ENCODE measurements around the gene CREB3L2. TPM values are rescaled to one million over a fixed set of nuclear protein-coding genes. Genes with fewer than 3 reads are reported as not detected.
A peak's percentile ranks its signal among the peaks of the same experiment; 100 is the strongest.

CREB3L2 gene
- total and polyA plus RNA-seq, 2 donors = 20.7 to 31.5 TPM

DNA sequence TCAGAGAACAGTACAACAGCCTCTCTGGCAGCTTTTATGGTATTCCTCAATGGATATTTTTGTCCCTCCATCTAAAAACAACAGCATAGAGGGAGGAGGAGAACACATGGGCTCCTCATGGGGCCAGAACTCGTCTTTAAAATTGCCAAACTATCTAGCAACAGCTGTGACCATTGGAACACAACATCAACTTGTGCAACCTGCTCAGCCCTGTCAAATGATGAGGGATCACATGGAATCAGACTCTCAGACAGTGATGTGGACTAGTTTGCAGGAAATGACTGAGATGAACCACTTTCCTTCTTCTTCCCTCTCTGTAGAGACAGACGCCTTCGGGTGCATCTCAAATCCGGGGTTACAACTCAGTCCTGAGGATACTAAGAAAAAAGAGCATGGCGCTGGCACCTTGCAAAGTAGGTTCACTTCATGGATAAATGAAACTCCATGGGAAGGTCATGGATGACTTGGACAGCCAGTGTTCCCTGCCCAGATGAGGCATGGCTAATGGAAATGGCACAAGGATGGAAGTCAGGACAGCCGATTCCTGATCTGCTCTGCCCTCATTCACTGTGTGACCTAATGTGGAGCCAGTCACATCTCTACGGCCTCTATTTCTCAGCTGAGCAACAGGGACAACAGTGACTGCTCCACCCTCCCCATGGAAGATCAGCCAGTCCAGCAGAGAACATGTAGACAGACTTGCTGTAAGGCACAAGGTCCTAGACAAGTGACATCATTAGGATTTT lies 130.5 kb downstream of the CREB3L2 start:
- no peaks in the 10 kb centered on the region for H3K4me1 ChIP-seq (ENCODE audit: insufficient read depth)
- no peak for DNase-seq (ENCODE audit: extremely low spot score)

DNA sequence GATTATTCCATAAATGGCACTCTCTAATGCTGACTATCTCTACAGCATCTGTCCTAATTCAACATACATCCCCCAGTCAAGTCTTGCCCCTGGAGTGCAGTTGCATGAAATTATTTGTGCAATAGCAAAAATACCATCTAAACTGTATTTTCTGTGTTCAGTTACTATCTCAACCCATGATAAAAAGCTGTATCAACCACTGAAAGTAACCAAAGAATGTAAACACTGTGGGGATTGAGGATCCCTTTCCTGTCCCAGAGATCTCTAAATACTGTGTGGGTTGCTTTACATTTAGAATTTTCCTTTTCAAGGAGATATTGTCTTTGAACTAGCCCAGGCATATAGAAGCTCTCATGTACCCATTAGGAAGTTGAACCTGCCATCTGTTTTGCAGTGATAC lies 131.2 kb downstream of the CREB3L2 start:
- no peak for DNase-seq (ENCODE audit: extremely low spot score)
- Histone ChIP-seq H3K27ac (ENCODE audit: low read depth) (no peak overlapping the region), H3K4me1 (ENCODE audit: insufficient read depth) (no peaks in the 10 kb centered on the region), H3K36me3 (ENCODE audit: insufficient read depth) (peaks cover 2% of the 10 kb centered on the region), H3K4me3 (ENCODE audit: low read depth, low read length) (no peak overlapping the region)

More for the DNA sequence above, 130.5 kb downstream of the CREB3L2 start:
- Histone ChIP-seq H3K36me3 (ENCODE audit: insufficient read depth) (peaks cover 2% of the 10 kb centered on the region), H3K4me3 (ENCODE audit: low read depth, low read length) (no peak overlapping the region), H3K27ac (ENCODE audit: low read depth) (no peak overlapping the region)
- WGBS = 86% methylated on average over 7 of the region's 7 CpGs

DNA sequence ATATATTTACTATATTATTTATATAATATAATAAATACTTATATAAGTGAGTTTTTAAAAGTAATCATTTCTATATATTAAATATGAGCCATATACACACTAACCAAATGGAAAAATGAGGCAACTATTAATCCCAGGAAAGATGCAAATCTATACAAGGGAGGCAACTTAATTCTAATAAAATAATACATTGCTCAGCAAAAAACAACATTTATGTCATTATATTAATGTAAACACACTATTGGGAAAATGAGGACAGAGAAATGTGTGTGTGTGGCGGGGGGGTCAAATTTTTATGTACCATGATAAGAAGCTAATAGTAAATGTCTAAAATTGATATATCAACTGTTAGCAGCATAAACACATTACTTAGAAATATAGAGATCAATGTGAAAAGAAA lies 131.8 kb downstream of the CREB3L2 start:
- Histone ChIP-seq H3K36me3 (ENCODE audit: insufficient read depth) (peaks cover 2% of the 10 kb centered on the region), H3K4me3 (ENCODE audit: low read depth, low read length) (no peak overlapping the region), H3K4me1 (ENCODE audit: insufficient read depth) (no peaks in the 10 kb centered on the region), H3K27ac (ENCODE audit: low read depth) (no peak overlapping the region)
- no peak for DNase-seq (ENCODE audit: extremely low spot score)
- 99% methylated on average over 1 of the region's 1 CpG for WGBS

DNA sequence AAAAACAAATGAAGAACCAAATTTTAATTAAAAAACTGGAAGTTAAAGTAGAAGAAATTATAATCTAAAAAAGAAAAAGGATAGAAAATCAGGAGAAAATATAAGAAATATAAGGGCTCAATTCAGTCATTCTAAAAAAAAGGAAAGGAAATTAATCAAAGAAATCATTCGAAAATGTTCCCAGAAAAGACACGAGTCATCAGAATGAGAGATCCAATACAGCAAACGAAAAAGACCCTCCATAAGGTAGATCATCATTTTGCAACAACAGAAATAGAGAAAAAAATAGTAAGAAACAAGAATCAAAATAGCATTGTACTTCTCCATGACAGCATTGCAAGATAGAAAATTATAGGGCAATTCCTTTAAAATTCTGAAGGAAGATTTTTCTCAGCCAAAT lies 132.6 kb downstream of the CREB3L2 start:
- H3K27ac ChIP-seq (ENCODE audit: low read depth) = no peak overlapping the region
- H3K36me3 ChIP-seq (ENCODE audit: insufficient read depth) = peaks cover 2% of the 10 kb centered on the region
- no peaks in the 10 kb centered on the region for H3K4me1 ChIP-seq (ENCODE audit: insufficient read depth)
- no peak for DNase-seq (ENCODE audit: extremely low spot score)
- WGBS = 92% methylated on average over 3 of the region's 3 CpGs
- H3K4me3 ChIP-seq (ENCODE audit: low read depth, low read length) = no peak overlapping the region

DNA sequence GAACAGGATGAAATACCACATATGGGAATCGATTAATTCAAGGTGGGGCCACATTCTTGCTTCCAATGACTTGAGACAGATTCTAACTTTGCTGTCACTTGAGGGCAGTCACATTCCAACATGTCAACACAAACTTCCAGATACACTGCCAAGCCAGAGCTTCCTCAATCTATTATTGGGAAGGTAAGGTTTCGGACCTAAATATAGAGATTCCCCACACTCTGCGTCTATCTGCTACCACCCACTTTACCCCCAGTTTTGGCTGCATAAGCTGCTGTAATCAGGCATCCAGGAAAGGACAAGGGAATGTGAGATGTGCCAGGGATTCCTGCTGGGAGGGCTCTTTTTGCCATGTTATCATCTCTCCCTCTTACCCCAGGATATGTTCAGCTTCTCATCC lies 134.6 kb downstream of the CREB3L2 start:
- H3K27ac ChIP-seq (ENCODE audit: low read depth) = no peak overlapping the region
- no peak for DNase-seq (ENCODE audit: extremely low spot score)
- no peak overlapping the region for H3K4me3 ChIP-seq (ENCODE audit: low read depth, low read length)
- 87% methylated on average over 3 of the region's 3 CpGs for WGBS
- H3K4me1 ChIP-seq (ENCODE audit: insufficient read depth) = no peaks in the 10 kb centered on the region
- peaks cover 2% of the 10 kb centered on the region for H3K36me3 ChIP-seq (ENCODE audit: insufficient read depth)

DNA sequence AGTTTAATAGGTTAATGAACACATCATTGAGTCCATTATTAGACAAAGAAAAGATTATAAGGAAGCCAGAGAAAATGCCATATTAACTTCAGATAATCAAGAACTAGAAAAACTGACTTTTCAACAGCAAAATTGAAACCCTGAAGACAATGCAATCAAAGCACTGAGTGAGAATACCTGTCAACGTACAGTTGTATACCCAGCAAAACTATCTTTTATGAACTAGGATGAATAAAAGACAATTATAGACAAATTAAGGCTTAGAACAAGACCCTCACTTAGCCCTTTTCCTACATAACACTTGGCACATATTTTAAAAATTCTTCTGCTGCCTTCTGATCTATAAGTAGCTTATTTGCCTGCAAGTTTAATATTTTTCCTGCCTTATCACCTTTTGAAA lies 136.1 kb downstream of the CREB3L2 start:
- Histone ChIP-seq H3K4me1 (ENCODE audit: insufficient read depth) (no peaks in the 10 kb centered on the region), H3K36me3 (ENCODE audit: insufficient read depth) (peaks cover 2% of the 10 kb centered on the region), H3K27ac (ENCODE audit: low read depth) (peak overlapping the region; percentile 10), H3K4me3 (ENCODE audit: low read depth, low read length) (no peak overlapping the region)
- DNase-seq (ENCODE audit: extremely low spot score) = no peak
- WGBS = 97% methylated on average over 1 of the region's 1 CpG

DNA sequence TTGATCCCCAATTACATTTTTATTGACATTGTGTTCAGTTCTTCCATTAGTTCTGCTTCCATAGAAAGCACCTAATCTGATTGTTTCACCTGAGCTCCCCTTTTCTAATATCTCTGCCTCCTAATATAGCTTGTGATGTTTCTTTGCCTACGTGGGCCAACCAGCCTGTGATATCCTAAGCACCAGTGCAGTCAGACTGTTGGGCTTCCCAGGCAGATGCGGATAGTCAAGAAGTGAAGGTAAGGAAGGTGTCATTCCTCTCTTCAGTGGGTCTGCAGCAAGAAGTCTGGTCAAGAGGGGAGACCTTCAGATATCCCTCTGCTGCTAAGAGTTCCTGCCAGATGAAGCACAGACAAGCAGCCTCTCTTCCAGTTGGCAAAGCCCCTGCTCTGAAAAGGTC lies 138.9 kb downstream of the CREB3L2 start:
- H3K27ac ChIP-seq (ENCODE audit: low read depth) = no peak overlapping the region
- no peaks in the 10 kb centered on the region for H3K36me3 ChIP-seq (ENCODE audit: insufficient read depth)
- 87% methylated on average over 2 of the region's 2 CpGs for WGBS

DNA sequence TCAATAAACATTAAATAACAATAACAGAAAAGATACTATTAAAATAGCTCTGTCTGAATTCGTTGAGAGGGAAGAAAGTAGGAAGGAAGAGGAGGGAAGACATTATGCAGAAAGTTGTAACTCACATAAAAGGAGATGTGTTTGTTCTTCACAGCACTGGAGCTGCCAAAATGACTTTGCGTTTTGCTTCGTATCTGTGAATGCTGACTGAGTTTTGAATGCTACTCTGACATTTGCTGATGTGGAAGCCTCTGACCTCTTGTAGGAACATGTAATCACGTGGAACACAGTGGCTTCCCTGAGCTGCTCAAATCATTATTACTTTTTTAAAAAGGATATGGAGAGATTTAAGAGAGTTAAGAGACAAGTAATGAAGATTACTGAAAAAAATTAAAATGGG lies 139.5 kb downstream of the CREB3L2 start:
- no peaks in the 10 kb centered on the region for H3K36me3 ChIP-seq (ENCODE audit: insufficient read depth)
- no peak overlapping the region for H3K4me3 ChIP-seq (ENCODE audit: low read depth, low read length)
- no peak for DNase-seq (ENCODE audit: extremely low spot score)
- WGBS = 35% methylated on average over 4 of the region's 4 CpGs
- no peak overlapping the region for H3K27ac ChIP-seq (ENCODE audit: low read depth)
- H3K4me1 ChIP-seq (ENCODE audit: insufficient read depth) = no peaks in the 10 kb centered on the region

More for the DNA sequence above, 138.9 kb downstream of the CREB3L2 start:
- no peak for DNase-seq (ENCODE audit: extremely low spot score)
- H3K4me3 ChIP-seq (ENCODE audit: low read depth, low read length) = no peak overlapping the region
- H3K4me1 ChIP-seq (ENCODE audit: insufficient read depth) = no peaks in the 10 kb centered on the region

DNA sequence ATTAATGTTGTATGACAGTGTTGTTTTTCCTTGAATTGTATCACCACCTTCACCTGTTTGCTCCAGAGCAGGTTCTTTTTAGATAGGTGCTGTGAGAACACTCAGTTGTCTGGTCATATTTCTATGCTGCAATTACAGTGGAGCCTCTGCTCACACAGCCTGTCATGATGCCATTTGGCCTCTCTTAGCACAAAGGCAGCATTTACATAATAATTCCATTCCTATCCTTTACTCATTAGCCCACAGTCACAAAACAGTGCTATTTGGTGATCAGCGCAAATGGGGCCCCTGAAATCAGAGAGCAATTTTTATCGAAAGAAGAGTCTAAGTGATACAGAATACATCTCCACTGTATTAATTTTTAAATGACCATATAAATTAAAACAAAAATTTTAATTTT lies 141.3 kb downstream of the CREB3L2 start:
- Histone ChIP-seq H3K36me3 (ENCODE audit: insufficient read depth) (no peaks in the 10 kb centered on the region), H3K4me1 (ENCODE audit: insufficient read depth) (no peaks in the 10 kb centered on the region), H3K4me3 (ENCODE audit: low read depth, low read length) (no peak overlapping the region), H3K27ac (ENCODE audit: low read depth) (no peak overlapping the region)
- 96% methylated on average over 2 of the region's 2 CpGs for WGBS
- DNase-seq (ENCODE audit: extremely low spot score) = no peak

DNA sequence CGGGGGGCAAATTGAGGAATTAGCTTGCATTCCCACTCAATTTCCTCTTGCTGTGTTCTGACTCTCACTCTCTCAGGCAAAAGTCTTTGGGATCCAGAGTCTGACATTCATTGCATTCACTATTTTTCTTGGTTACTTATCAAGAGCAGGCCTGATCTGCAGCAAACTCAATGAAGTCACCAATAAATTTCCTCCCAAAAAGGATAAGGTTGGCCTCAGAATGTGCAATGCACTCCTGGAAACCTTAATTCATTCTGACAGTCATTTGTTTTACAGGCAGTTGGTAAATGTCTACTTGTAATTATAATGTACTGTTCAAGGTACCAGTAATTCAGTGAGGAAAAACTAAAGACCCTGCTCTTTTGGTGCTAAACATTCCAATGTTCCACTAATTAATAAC lies 148.8 kb downstream of the CREB3L2 start:
- H3K4me3 ChIP-seq (ENCODE audit: low read depth, low read length) = no peak overlapping the region
- WGBS = 99% methylated on average over 1 of the region's 1 CpG
- no peaks in the 10 kb centered on the region for H3K36me3 ChIP-seq (ENCODE audit: insufficient read depth)
- no peak for DNase-seq (ENCODE audit: extremely low spot score)
- H3K27ac ChIP-seq (ENCODE audit: low read depth) = no peak overlapping the region
- H3K4me1 ChIP-seq (ENCODE audit: insufficient read depth) = no peaks in the 10 kb centered on the region

DNA sequence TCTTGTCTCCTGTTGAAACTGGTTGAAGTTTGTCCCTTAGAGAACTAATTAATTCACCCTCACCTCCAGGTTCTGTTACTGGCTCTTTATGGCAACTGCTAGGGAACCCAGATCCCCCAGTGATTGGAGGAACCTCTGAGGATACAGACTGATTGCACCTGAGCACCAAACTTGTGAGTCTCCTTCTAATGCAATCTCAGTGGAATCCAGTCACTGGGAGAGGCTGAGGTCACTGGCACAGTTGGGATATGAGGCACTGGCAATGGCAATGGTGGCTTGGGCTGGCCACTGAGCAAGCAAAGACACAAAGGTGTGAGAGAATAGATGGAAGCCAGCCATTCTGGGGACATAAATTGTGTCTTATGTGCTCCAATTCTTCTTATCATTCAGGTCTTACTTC lies 149.8 kb downstream of the CREB3L2 start:
- no peak for DNase-seq (ENCODE audit: extremely low spot score)
- H3K4me1 ChIP-seq (ENCODE audit: insufficient read depth) = no peaks in the 10 kb centered on the region
- no peaks in the 10 kb centered on the region for H3K36me3 ChIP-seq (ENCODE audit: insufficient read depth)
- H3K4me3 ChIP-seq (ENCODE audit: low read depth, low read length) = no peak overlapping the region
- no peak overlapping the region for H3K27ac ChIP-seq (ENCODE audit: low read depth)

DNA sequence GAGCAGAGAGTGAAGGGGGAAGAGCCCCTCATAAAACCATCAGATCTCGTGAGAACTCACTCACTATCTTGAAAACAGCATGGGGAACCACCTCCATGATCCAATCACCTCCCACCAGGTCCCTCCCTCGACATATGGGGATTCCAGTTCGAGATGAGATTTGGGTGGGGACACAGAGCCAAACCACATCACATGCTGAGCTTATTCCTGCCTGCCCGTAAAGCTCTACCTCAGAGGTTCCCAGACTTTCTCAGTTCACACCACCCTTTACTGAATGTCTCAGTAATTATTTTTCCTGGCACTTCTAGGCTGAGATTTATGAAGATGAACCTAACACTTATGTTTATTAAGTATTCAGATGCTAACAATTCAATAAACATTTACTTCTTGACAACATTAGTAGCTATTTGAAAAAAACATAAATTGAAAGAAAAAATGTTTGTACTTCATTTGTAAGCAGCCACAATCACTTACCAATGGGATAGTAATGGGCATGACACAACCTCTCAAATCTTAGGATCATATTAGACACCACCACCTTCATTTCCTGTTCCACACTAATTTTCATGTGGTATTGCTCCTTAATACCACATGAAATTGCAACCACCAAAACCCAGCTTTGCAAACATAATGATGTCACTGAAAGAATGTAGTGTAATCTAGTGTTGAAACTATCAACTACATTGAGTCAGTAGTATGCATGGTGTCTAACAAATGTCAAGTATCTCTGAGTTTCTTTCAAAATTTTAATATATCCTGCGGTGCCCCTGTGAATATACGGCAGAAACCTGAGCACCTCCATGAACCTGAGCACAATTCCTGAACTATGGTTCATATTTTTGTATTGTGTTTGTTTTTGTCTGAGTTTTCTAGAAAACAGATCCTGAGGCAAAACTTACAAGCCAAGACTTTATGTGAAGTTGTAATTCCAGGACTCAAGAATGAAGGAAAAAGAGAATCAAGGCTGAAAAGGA lies 150.6 kb downstream of the CREB3L2 start:
- no peaks in the 10 kb centered on the region for H3K36me3 ChIP-seq (ENCODE audit: insufficient read depth)
- 83% methylated on average over 6 of the region's 6 CpGs for WGBS
- no peak overlapping the region for H3K27ac ChIP-seq (ENCODE audit: low read depth)
- H3K4me1 ChIP-seq (ENCODE audit: insufficient read depth) = no peaks in the 10 kb centered on the region
- no peak for DNase-seq (ENCODE audit: extremely low spot score)
- H3K4me3 ChIP-seq (ENCODE audit: low read depth, low read length) = no peak overlapping the region

DNA sequence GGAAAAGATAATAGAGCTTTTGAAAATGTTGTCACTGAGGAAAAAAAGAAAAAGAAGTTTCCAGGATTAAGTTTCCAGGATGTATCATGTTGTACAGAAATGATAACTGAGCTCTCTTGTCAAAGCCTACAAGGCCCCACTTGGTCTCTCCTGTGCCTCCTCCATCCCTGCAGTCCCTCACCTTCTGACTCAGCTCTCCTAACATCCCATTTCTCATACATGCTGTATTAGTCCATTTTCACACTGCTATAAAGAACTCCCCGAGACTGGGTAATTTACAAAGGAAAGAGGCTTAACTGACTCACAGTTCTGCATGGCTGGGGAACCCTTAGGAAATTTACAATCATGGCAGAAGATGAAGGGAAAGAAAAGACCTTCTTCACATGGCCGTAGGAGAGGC lies 151.3 kb downstream of the CREB3L2 start:
- H3K27ac ChIP-seq (ENCODE audit: low read depth) = no peak overlapping the region
- WGBS = 79% methylated on average over 2 of the region's 2 CpGs
- DNase-seq (ENCODE audit: extremely low spot score) = no peak

DNA sequence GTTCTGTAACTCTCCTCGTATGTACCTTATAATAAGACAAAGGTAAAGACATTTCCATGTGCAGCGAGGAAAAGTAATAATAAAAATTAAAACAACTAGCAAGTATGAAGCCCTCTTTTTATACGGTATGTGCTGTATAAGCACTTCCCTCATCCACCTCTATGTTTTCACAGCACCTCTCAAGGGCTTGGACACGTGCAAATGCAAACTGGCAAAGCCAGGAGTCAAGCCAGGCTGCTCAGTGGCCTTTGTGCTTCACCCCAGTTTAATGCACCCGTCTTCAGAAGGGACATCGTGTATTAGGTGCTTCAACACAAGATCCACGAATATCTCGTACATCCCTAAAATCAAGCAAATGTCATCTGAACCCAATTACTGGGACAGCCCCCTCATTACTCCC lies 153.8 kb downstream of the CREB3L2 start:
- Histone ChIP-seq H3K36me3 (ENCODE audit: insufficient read depth) (no peaks in the 10 kb centered on the region), H3K4me3 (ENCODE audit: low read depth, low read length) (no peak overlapping the region), H3K4me1 (ENCODE audit: insufficient read depth) (no peaks in the 10 kb centered on the region), H3K27ac (ENCODE audit: low read depth) (no peak overlapping the region)
- DNase-seq (ENCODE audit: extremely low spot score) = no peak
- WGBS = 80% methylated on average over 8 of the region's 8 CpGs

More for the DNA sequence above, 151.3 kb downstream of the CREB3L2 start:
- Histone ChIP-seq H3K4me3 (ENCODE audit: low read depth, low read length) (no peak overlapping the region), H3K4me1 (ENCODE audit: insufficient read depth) (no peaks in the 10 kb centered on the region), H3K36me3 (ENCODE audit: insufficient read depth) (no peaks in the 10 kb centered on the region)

Measured in urinary bladder (tissue), 4 donors.